ENCODE measurements around the gene SEMA3C. TPM values are rescaled to one million over a fixed set of nuclear protein-coding genes. Genes with fewer than 3 reads are reported as not detected.

The SEMA3C gene
- total RNA-seq, 1 donor from 2014 or later, result 67.8 TPM

DNA sequence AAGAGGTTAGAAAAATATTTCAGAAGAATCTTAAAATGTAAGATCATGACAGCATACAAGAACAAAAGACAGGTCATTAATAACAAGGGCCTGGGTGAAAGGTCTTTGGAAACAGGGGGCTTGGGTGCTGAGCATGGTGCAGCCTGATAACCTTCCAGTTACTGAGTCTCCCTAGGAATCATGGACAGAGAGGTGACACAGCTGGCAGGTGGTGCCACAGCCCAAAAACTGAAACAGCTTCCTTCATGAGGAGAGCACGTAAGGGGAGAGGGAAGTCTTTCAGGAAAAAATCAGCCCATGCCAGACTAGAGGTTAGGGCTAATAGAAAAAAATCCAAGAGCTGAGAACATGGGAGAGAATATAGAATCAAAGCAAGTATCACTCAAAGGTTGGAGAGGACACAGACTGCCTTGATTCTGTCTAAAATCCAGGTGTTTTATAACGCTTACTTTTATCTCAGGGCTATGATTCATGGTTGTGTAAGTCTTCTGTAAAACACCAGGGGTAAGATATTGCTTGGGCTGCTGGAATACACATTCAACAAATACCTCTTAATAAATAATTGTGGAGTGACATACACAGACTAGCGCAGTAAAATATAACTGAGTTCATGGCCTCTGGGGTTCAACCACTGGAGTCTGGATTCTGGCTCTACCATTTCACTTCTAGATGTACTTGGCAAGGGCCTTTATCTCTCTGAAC, 88.1 kb downstream of the SEMA3C start:
- TF ChIP-seq, protein P1, sequence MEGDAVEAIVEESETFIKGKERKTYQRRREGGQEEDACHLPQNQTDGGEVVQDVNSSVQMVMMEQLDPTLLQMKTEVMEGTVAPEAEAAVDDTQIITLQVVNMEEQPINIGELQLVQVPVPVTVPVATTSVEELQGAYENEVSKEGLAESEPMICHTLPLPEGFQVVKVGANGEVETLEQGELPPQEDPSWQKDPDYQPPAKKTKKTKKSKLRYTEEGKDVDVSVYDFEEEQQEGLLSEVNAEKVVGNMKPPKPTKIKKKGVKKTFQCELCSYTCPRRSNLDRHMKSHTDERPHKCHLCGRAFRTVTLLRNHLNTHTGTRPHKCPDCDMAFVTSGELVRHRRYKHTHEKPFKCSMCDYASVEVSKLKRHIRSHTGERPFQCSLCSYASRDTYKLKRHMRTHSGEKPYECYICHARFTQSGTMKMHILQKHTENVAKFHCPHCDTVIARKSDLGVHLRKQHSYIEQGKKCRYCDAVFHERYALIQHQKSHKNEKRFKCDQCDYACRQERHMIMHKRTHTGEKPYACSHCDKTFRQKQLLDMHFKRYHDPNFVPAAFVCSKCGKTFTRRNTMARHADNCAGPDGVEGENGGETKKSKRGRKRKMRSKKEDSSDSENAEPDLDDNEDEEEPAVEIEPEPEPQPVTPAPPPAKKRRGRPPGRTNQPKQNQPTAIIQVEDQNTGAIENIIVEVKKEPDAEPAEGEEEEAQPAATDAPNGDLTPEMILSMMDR (conservative IDR thresholded peaks at IDR 0.05), result no peak
- Mint-ChIP-seq H3K4me1 (ENCODE audit: unreplicated experiment) (peaks cover 35% of the 10 kb centered on the region), H3K27me3 (no peaks in the 10 kb centered on the region), H3K4me3 (peak overlapping the region; percentile 9), H3K9me3 (peaks cover 2% of the 10 kb centered on the region), H3K27ac (peak overlapping the region; percentile 14), H3K36me3 (peaks cover 14% of the 10 kb centered on the region)
- DNase-seq (ENCODE audit: extremely low spot score, unreplicated experiment), result no peak

DNA sequence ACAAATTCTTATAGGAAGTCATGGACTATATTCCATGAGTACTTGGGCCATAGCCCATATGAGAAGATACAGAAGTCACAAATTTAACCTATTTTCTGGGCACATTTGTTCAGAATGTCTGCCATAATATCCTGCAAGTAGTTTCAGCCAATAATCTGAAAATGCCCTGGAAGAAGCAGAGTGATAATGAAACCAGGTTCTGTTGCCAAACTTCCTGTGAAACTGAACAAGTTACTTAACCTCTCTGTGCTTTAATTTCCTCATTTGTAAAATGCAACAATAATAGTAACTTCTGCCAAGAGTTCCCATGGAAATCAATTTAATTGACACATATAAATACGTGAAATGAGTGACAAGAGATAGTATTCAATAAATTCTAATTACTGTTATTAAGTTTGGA, 88.8 kb downstream of the SEMA3C start:
- H3K4me3 Mint-ChIP-seq, result no peak overlapping the region
- no peaks in the 10 kb centered on the region for H3K9me3 Mint-ChIP-seq
- peaks cover 42% of the 10 kb centered on the region for H3K4me1 Mint-ChIP-seq (ENCODE audit: unreplicated experiment)
- TF ChIP-seq, protein P1 (conservative IDR thresholded peaks at IDR 0.05), result no peak
- no peak overlapping the region for H3K27ac Mint-ChIP-seq
- H3K27me3 Mint-ChIP-seq, result no peaks in the 10 kb centered on the region
- peaks cover 15% of the 10 kb centered on the region for H3K36me3 Mint-ChIP-seq
- no peak for DNase-seq (ENCODE audit: extremely low spot score, unreplicated experiment)

DNA sequence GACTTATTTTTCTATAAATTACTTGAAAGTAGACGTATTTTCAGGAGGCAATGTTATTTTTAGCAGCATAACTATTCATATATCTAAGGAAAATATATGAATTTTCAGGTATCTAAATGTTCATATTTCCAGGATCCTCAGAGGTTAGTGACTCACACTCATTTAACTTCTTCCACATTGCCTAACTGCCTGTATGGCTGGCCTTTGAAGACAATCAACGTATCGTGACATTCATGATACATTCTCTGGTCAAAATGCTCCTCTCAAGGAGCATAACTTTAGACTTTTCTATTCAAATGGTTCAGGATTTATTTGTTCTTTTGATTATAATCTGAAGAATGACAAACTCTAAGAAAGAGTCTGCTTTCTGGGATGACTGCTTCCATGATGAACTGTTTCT, 89.3 kb downstream of the SEMA3C start:
- H3K27ac Mint-ChIP-seq, result no peak overlapping the region
- H3K4me3 Mint-ChIP-seq, result no peak overlapping the region
- H3K27me3 Mint-ChIP-seq, result no peaks in the 10 kb centered on the region
- H3K36me3 Mint-ChIP-seq, result peaks cover 15% of the 10 kb centered on the region
- no peaks in the 10 kb centered on the region for H3K9me3 Mint-ChIP-seq
- DNase-seq (ENCODE audit: extremely low spot score, unreplicated experiment), result no peak
- TF ChIP-seq, protein P1 (conservative IDR thresholded peaks at IDR 0.05), result no peak
- H3K4me1 Mint-ChIP-seq (ENCODE audit: unreplicated experiment), result peaks cover 42% of the 10 kb centered on the region

DNA sequence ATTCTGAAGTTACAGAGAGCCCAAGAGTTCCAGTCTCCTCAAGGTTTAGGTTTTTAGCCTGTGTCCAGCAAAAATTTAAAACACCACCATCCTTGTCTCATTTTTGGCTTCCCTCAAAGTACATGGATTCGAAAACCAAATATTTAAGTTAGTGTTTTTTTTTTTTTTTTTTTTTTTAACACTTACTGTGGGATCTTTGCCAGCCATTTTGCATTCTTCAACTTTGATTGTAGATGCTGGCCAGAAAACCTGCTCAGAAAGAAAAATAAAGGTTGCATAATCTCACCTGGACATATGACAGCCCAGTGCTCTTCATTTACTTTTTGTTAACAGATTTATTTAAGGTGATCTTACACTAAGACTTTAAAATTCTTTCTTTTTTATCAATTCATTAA, 91.6 kb downstream of the SEMA3C start:
- Mint-ChIP-seq H3K27me3 (no peaks in the 10 kb centered on the region), H3K36me3 (peaks cover 15% of the 10 kb centered on the region), H3K4me1 (ENCODE audit: unreplicated experiment) (peaks cover 34% of the 10 kb centered on the region), H3K27ac (no peak overlapping the region), H3K4me3 (no peak overlapping the region), H3K9me3 (no peaks in the 10 kb centered on the region)
- no peak for DNase-seq (ENCODE audit: extremely low spot score, unreplicated experiment)
- TF ChIP-seq, protein P1 (conservative IDR thresholded peaks at IDR 0.05), result no peak

DNA sequence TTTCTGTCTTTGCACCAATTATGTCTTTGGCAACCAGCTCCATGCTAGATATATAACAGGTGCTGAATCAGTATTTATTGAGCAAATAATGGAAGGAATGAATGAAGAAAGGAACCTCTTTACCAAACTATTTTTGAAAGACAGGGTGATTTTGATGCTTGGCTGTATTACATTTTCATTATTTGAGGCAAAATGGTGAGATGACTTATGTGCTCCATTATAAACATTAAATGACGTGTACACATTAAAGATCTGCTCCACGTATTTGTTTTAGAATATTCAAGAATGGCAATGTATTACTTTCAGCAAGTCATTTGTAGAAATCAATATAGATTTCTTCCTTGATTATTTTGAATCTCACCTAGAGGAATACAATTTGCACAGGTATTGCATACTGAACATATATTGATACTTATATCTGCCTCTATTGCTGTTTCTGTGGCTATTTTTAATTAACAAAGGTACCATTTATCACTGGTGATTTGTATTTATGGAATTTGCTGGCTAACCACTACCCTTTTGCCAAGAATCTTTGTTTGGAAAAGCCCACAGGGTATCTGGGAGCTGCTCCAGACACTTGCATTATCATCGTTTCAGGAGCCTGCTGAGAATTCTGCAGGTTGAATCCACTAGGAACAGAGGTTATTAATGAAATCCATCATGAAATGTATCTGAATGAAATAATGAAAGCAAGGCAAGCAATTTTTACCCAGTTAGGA, 92.2 kb downstream of the SEMA3C start:
- Mint-ChIP-seq H3K9me3 (no peaks in the 10 kb centered on the region), H3K36me3 (peaks cover 19% of the 10 kb centered on the region), H3K27me3 (no peaks in the 10 kb centered on the region), H3K4me3 (no peak overlapping the region), H3K27ac (no peak overlapping the region), H3K4me1 (ENCODE audit: unreplicated experiment) (peaks cover 38% of the 10 kb centered on the region)
- DNase-seq (ENCODE audit: extremely low spot score, unreplicated experiment), result no peak
- TF ChIP-seq, protein P1 (conservative IDR thresholded peaks at IDR 0.05), result no peak
